Activated gamma-delta T cell treated with Interleukin-2 at 50 U/mL for 16 hours (primary cell): ENCODE results near the gene ABHD2.
A peak's percentile ranks its signal among the peaks of the same experiment; 100 is the strongest.
"Not testable (repeated sequence)": the region's sequence is repeated elsewhere in the genome, so short reads cannot be mapped to it uniquely, and the experiment has no call there.

Source experiments
- DNase-seq: peaks from one replicate; pipeline ENCODE4 v3.0.0-alpha.2; 2020

Gene ABHD2, protein sequence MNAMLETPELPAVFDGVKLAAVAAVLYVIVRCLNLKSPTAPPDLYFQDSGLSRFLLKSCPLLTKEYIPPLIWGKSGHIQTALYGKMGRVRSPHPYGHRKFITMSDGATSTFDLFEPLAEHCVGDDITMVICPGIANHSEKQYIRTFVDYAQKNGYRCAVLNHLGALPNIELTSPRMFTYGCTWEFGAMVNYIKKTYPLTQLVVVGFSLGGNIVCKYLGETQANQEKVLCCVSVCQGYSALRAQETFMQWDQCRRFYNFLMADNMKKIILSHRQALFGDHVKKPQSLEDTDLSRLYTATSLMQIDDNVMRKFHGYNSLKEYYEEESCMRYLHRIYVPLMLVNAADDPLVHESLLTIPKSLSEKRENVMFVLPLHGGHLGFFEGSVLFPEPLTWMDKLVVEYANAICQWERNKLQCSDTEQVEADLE

DNA sequence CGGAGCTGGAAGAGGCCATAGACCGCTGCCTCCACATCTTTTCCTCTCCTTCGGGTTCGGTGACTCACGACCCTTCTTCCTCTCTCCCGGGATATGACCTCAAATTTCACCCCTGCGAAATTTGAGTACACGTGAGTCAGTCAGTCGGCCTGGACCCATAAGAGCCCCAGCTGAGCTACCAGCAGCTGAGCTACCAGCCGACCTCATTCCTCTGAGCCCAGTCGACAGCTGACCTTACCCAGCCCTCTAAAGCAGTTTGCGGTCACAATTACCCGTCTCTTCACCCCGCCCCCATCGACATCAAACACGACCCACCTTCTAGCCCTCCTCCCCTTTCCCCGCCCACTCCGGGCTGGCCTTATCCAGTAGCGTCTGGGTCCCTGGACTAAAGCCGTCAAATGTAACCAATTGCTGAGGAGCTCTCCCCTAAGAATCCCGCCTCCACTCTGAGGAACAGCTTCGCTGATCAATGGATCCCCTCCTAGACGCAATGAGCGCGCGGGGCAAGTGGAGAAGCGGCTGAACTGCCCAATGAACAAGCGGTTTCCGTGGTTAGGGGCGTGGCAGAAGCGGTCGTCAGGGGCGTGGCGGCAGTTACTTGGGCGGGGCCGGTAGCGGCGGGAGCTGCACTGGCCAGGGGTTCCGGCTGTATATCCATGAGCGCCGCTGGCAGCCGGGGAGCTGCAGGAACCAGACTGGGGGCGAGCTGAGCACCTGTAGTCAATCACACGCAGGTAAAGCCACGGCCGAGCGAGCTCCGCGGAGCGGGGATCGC is at the start of gene ABHD2:
ABHD2 (plus strand) TSS at position 627 of the 775 bp plus-strand sequence. CDS start 27,872 bp downstream, outside the sequence.
- peak; percentile 97 for DNase-seq

DNA sequence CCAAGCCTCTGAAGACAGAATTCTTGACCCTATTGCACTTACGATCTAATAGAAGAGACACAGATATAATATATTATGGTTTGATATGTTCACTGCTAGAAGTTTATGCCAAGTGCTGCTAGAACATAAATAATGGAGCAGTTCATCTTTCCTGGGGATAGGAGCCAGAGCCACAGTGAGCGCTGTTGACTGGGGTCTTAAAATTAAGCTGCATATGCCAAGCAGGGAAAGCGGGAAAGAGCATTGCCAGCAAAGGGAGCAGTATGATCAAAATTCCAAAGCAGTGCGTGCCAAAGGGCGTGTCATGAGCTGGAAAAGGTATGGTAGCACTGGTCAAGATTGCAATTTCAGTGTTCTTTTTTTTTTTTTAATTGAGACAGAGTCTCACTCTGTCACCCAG is 49.1 kb upstream of the ABHD2 start:
- no peak for DNase-seq

DNA sequence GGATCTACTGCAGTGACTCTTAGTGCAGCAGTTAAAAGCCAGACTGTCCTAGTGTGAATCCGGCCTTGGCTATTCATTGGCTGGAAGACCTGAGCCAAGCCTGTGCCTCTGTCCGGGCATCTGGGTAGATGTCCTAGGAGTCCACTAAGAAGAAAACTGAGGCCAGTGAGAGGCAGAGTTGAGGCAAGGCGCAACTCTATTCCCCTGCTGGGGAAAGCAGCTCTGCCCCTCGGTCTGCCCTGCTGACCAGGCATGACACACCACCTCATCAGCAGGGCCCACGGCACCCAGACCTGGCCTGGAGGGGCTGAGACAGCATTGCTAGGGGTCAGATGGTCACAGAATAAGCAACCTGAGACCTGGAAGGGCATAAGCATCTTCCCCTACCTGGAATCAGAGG is 46.7 kb upstream of the ABHD2 start:
- no peak for DNase-seq

DNA sequence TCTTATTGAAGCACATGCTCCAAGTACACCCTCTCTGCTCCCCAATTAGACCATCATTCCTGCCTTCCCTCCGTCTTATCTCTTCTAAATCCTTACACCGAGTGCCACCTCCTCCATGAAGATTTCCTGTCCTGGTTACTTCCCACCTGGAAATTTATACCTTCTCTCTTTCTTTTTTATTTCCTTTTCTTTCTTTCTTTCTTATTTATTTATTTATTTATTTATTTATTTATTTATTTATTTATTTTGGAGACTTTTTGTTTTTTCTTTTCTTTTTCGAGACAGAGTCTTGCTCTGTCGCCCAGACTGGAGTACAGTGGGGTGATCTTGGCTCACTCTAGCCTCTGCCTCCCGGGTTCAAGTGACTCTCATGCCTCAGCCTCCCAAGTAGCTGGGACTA is 45.9 kb upstream of the ABHD2 start:
- DNase-seq = no peak

DNA sequence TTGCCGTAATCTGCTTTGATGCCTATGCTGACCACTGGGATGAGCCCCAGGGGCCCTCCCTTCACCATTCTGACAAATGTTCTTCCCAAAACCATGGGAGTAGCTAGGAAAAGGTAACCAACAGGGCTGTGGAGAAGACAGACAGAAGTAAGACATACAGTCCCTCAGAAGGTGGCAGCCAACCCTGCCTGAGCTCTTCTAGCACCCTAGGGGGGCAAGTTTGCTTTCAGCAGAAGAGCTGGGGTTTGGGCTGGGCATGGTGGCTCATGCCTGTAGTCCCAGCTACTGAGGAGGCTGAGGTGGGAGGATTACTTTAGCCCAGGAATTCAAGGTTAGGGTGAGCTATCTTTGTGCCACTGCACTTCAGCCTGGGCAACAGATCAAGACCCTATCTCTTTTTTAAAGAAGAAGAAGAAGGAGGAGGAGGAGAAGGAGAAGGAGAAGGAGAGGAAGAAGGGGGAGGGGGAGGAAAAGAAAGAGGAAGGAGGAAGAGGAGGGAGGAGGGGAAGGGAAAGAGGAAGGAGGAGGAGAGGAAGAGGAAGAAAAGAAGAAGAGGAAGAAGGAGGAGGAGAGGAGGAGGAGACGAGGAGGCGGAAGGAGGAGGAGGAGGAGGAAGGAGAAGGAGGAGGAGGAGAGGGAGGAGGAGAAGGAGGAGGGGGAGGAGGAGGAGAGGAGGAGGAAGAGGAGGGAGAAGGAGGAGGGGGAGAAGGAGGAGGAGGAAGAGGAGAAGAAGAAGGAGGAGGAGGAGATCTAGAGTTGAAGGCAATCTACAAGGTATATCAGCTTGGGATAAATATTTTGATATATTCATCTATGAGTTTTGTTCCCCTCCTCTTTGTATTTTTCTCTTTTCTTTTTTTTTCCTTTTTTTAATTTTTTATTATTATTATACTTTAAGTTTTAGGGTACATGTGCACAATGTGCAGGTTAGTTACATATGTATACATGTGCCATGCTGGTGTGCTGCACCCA is 44.9 kb upstream of the ABHD2 start:
- DNase-seq = no peak

DNA sequence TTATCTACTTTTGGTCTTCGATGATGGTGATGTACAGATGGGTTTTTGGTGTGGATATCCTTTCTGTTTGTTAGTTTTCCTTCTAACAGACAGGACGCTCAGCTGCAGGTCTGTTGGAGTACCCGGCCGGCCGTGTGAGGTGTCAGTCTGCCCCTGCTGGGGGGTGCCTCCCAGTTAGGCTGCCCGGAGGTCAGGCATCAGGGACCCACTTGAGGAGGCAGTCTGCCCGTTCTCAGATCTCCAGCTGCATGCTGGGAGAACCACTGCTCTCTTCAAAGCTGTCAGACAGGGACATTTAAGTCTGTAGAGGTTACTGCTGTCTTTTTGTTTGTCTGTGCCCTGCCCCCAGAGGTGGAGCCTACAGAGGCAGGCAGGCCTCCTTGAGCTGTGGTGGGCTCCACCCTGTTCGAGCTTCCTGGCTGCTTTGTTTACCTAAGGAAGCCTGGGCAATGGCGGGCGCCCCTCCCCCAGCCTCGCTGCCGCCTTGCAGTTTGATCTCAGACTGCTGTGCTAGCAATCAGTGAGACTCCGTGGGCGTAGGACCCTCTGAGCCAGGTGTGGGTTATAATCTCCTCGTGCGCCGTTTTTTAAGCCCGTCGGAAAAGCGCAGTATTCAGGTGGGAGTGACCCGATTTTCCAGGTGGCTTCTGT is 39.1 kb upstream of the ABHD2 start:
- not testable (repeated sequence) for DNase-seq

DNA sequence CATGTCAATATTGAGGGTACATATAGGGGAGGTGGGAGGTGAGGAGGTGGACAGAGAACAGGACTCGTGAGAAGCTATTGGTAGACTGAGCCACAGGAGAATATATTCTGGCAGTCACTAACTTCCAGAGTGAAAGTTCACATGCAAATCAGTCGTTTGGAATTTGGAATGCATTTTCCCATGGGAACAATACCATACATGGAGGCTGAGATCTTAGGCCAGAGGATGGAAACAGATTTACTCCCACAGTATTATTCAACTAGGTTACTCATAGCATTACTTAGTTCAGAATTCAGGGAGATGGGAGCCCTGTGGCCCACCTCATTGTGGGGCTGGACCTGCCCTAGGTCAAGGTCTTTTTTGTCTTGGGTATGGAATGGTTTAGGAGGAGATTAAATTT is 36.4 kb upstream of the ABHD2 start:
- no peak for DNase-seq

DNA sequence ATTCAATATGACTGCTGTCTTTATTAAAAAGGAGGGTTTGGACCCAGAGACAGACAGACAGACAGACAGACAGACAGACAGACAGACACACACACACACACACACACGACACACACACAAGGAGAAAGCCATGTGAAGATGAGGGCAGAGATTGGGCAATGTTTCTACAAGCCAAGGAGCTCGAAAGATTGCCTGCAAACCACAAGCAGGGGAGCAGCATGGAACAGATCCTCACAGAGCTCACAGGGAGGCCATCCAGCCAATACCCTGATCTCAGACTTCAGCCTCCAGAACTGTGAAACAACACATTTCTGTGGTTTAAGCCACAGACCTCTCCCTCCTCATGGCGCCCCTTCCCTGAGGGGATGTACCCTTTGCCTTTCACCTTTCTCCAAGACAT is 35.8 kb upstream of the ABHD2 start:
- no peak for DNase-seq

DNA sequence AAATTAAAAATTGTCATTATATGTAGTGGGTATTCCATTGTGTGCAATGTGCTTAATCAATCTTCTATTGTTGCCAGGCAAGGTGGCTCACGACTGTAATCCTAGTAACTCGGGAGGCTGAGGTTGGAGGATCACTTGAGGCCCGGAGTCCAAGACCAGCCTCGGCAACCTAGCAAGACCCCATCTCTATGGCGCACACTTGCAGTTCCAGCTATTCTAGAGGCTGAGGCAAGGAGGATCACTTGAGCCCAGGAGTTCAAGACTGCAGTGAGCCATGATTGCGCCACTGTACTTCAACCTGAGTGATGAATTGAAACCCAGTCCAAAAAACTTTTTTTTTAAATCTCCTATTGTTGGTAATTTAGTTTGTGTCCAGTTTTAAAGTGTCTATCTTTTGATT is 33.4 kb upstream of the ABHD2 start:
- no peak for DNase-seq

DNA sequence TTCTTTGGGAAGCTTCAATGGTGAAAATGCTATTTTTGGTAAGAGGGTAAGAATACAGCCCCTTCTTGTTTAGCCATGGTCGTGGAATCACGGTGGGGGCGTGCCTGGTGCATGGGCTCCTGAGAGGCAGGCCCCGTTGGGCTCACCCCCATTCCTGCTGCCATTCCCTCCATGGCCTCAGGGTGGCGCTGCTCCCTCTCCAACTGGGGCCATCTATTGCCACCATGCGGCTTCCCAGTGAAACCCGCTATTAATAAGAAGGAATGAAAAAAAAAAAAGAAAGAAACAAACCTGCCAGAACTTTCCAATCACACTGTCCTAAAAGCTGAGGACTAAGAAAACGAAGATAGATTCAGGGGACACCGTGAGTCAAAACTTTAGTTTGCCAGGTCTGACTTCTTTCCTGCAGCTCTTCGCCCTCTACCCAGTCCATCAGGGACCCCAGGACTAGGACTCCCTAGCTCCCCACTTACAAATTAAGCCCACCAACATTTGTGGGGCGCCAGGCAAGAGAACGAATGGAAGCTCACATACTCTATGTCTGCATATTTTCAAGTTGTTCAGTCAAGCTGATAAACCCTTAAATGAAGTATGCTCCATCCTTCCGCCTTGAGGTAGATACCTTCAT is 30.6 kb upstream of the ABHD2 start:
- DNase-seq = peak; percentile 80

DNA sequence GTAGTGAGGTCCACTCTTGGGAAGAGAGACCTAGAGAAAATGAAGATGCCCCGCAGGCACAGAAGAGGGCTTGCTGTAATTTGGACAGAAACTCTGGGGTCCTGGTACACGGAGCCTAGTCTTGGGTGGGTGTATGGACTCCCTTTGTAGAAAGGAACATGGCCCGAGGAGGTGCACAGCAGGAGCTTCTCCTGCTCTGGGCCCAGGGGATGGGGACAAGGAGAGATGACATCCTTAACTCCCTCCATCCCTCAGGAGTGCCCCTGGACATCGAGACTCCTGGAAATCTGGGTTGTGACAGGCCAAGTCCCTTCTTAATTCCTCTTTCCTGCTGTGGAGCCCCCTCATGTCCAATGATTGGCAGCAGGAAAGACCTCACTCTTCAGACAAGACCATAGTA is 29.9 kb upstream of the ABHD2 start:
- DNase-seq = no peak

DNA sequence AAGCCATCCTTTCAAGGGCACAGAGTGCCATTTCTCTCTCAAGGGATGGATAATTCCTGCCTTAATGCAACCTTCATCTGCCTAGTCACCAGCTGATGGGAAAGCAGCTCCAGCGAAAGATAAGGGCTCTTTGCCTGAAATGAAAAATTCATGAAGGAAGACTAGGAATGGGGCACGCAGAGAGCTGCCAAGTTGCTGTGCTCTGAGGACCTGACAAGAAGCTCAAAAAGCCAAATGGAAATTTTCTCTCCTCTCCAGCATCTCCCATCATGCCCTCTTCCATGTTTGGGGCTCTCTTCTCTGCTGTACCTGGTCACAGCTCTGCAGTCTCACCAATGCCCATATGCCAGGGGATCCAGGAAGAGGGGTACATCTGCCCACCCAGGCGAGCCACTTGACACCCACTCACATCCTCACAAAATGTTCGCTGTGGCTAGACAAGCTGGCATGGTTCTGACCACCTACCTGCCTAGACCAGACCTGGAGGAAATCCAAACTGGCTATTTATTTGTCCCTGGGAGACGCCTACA is 29.3 kb upstream of the ABHD2 start:
- no peak for DNase-seq

DNA sequence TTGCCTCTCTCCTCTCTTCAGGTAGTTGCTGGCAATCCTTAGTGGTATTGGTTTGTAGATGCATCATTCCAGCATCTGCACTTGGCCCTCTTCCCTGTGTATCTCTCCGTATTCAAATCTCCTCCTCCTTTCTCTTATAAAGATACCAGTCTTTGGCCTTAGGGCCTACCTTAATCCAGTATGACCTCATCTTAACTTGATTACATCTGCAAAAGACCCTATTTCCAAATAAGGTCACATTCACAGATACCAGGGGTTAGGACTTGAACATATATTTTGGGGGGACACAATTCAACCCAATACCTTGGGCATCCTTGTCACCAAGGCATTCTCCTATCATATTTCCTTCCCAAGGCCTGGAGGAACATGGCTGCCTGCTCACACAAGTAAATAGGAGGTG is 22.0 kb upstream of the ABHD2 start:
- DNase-seq = no peak

DNA sequence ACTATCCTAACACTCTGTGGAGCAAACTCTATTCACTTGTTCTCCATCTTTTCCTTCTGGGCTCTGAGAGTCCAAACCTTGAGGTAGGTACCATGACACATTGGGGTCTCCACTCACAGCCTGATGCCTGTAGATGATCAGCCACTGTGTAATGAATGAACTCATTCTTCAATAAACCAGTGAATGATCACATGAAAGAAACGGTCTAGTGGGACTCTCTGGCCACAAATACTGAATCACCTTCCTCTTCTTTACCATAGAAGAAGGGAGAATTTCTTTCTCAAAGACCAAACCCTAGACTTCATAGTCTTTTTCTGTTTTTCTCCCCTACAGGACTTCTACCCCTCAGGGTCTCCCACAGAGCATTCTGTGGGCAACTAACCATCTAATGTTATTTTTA is 20.5 kb upstream of the ABHD2 start:
- no peak for DNase-seq

DNA sequence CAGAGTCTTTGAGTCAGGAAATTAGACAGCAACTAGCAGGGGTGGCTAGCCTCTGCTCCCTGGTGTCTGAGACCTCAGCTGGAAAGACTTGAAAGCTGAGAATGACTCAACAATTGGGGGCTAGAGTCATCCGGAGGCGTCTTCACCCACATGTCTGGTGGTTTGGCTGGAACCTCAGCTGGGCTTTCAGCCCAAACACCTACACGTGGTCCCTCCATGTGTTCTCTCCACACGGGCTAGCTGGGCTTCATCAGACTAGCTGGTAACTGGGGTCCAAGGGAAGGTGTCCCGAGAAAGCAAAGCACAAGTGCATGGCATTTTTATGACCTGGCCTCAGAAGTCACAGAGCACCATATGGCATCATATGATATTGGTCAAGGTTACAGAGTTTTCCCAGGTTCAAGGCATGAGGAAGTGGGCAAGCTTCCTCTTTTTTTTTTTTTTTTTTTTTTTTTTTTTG is 19.9 kb upstream of the ABHD2 start:
- no peak for DNase-seq

DNA sequence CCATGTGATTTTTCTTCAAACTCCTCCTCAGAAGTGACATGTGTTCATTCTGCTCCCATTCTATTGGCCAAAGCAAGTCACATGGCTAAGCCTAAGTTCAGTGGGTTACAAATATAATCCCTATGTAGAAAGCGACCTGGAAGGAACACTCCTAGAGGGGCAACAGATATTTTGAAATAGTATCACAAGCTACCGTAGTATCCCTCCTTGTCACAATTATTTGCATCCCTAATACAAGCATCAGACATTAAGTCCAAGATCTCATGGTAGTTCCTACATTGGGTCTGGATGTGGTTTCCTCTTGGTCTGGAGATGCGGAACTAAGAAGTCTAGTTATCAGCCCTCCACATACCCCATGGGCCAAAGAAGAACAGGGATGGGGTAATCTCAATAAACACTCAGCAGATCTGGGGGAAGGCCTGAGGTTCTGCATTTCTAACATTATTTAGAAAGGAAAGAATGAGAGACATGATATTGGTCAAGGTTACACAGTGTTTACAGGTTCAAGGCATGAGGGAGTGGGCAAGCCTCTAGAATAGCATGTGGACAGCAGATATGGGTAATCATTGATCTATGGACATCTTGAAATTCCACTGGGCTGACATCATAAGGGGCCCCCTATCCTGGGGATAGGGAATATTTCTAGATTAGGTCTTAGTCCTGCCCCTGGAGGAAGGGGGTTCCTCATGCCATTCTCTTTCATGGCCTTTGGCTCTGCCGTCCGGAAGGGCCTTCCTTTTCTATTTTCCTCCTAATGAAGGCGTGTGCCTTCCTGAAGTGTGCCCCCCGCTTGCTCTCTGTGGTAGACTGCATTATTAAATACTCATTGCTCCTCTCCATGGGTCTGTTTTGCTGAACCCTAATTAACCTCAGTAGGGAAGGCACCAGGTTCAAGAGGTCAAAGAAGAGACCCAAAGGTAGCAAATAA is 17.8 kb upstream of the ABHD2 start:
- DNase-seq = no peak

DNA sequence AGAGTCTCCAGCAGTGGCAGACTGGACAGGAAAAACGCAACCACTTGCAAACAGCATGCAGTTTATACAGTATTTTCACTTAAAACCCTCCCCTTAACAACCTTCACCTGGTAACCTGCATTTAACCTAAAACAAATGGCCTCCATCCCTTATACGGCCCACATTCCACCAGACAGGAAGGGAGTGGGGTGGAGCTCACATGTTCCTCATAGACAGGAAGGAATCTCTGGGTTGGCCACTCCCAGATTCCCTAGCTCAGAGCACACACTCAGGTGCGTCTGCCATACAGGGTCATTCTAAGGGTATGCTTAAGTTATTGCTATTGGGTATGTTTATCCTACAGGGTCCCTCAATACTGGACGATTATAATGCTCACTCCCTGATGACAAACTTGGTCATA is 16.8 kb upstream of the ABHD2 start:
- DNase-seq = no peak

DNA sequence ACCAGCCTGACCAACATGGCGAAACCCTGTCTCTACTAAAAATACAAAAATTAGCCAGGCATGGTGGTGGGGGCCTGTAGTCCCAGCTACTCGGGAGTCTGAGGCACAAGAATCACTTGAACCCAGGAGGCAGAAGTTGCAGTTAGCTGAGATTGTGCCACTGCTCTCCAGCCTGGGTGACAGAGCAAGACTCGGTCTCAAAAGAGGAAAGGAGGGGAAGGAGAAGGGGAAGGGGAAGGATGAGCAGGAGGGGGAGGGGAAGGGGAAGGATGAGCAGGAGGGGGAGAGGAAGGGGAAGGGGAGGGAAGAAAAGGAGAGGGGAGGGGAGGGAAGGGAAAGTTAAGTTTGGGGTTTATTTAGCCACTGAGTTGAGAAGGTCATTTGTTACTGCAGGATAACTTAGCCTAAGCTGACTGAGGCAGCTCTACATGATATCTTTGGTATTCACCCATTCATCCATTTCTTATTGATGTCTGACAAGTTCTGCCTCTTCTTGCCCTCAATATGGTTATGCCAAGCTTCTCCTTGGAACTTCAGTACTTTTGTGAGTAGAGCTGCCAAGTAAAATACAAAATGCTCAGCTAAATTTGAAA is 15.9 kb upstream of the ABHD2 start:
- DNase-seq = no peak

DNA sequence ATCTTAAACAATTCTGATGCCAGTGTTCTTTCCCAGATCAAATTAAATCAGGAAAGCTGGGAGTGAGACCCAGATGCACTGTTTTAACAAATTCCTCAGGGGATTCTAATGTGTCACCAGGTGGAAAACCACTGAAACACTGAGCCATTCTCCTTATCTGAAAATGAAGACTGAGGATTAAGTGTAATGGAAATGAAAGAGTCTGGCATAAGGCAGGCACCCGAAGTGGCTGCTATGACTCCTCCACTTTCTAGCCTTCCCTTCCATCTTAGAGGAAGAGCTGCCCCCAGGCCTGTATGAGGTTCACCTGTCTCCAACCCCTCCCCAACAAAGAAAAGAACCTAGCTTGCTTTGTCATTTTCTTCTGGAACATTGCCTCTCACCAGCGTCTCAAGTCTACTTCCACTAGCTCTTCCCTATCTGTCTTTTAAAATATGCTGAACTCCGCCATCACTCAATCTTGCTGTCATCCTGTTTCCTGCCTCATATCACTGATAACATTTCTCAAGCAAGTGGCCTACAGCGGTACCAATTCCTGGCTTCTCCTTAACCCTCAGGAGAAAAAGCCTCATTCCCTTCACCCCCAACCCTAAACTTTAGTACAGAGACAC is 13.7 kb upstream of the ABHD2 start:
- DNase-seq = no peak
